ENCODE results near the gene EPAS1. TPM values are rescaled to one million over a fixed set of nuclear protein-coding genes. Genes with fewer than 3 reads are reported as not detected.
A peak's percentile ranks its signal among the peaks of the same experiment; 100 is the strongest.

EPAS1 gene
- total RNA-seq (2022) (146 and 200 TPM in 2 replicates), Bru-seq, nascent RNA (percentile 94 among the genes with signal in this experiment), BruChase-seq, experiment 1, labeled RNA remaining after a 6-hour chase (percentile 92 among the genes with signal in this experiment), BruChase-seq, experiment 2, labeled RNA remaining after a 2-hour chase (percentile 81 among the genes with signal in this experiment)
- long read RNA-seq, full-length matches to known transcripts, result 11 of 46 reads
- long read RNA-seq, partial matches to known transcripts, result 10 of 46 reads
- long read RNA-seq, other reads (novel, unspliced or antisense), result 25 of 46 reads

GRCh38 chr2:46296840-46297545 lies at the start of gene EPAS1:
Gene EPAS1, plus strand, starts transcription at chr2:46297407. Its CDS starts 505 bp downstream, at chr2:46297912.
- ChIA-PET CTCF (interaction anchor here (0.5 to 2.6 kb wide), 18 partner anchors 16 to 286 kb away, joined by 3 to 11 read pairs (median 3); no protein-coding TSS in a partner anchor), POLR2A (interaction anchor here (0.6 to 24.9 kb wide), 29 partner anchors 14 to 333 kb away, joined by 3 to 553 read pairs (median 4); no protein-coding TSS in a partner anchor)
- peaks cover 8% of the 10 kb centered on the region for H3K4me1 Mint-ChIP-seq (ENCODE audit: insufficient read depth, unreplicated experiment)
- peak; percentile 87 for DNase-seq (ENCODE audit: unreplicated experiment)
- no TSS peak for BruUV-seq (replicated peaks)
- peak within 1 kb of the TSS; percentile 86 for H3K4me3 Mint-ChIP-seq (ENCODE audit: unreplicated experiment)
- H3K27me3 Mint-ChIP-seq (ENCODE audit: insufficient read depth, unreplicated experiment), result no peaks in the 10 kb centered on the region
- intact Hi-C loops (cut with micrococcal nuclease), result loop anchor here (1.0 to 5.0 kb wide), 3 partner anchors 70 to 286 kb away; no protein-coding TSS in a partner anchor
- H3K9me3 Mint-ChIP-seq (ENCODE audit: unreplicated experiment), result no peaks in the 10 kb centered on the region
- H3K27ac Mint-ChIP-seq (ENCODE audit: low read depth, unreplicated experiment), result peak within 1 kb of the TSS; percentile 75
- TF ChIP-seq, protein P1, sequence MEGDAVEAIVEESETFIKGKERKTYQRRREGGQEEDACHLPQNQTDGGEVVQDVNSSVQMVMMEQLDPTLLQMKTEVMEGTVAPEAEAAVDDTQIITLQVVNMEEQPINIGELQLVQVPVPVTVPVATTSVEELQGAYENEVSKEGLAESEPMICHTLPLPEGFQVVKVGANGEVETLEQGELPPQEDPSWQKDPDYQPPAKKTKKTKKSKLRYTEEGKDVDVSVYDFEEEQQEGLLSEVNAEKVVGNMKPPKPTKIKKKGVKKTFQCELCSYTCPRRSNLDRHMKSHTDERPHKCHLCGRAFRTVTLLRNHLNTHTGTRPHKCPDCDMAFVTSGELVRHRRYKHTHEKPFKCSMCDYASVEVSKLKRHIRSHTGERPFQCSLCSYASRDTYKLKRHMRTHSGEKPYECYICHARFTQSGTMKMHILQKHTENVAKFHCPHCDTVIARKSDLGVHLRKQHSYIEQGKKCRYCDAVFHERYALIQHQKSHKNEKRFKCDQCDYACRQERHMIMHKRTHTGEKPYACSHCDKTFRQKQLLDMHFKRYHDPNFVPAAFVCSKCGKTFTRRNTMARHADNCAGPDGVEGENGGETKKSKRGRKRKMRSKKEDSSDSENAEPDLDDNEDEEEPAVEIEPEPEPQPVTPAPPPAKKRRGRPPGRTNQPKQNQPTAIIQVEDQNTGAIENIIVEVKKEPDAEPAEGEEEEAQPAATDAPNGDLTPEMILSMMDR (IDR thresholded peaks at IDR 0.05; ENCODE audit: unreplicated experiment), result no peak
- H3K36me3 Mint-ChIP-seq (ENCODE audit: insufficient read depth, unreplicated experiment), result peaks cover 7% of the 10 kb centered on the region

GRCh38 chr2:46248171-46248570 lies 49.0 kb upstream of the EPAS1 start:
- peaks cover 16% of the 10 kb centered on the region for H3K4me1 Mint-ChIP-seq (ENCODE audit: insufficient read depth, unreplicated experiment)
- no peaks in the 10 kb centered on the region for H3K9me3 Mint-ChIP-seq (ENCODE audit: unreplicated experiment)
- intact Hi-C loops (cut with micrococcal nuclease), result no loop called here
- H3K27me3 Mint-ChIP-seq (ENCODE audit: insufficient read depth, unreplicated experiment), result no peaks in the 10 kb centered on the region
- H3K4me3 Mint-ChIP-seq (ENCODE audit: unreplicated experiment), result no peak overlapping the region
- no peak for DNase-seq (ENCODE audit: unreplicated experiment)
- CTCF ChIA-PET, result interaction anchor here (0.6 to 2.0 kb wide), 2 partner anchors 58 to 185 kb away, joined by 4 to 5 read pairs; no protein-coding TSS in a partner anchor
- POLR2A ChIA-PET, result no interaction called here
- BruUV-seq (replicated peaks), result no TSS peak
- H3K27ac Mint-ChIP-seq (ENCODE audit: low read depth, unreplicated experiment), result no peak overlapping the region
- H3K36me3 Mint-ChIP-seq (ENCODE audit: insufficient read depth, unreplicated experiment), result no peaks in the 10 kb centered on the region
- TF ChIP-seq, protein P1 (IDR thresholded peaks at IDR 0.05; ENCODE audit: unreplicated experiment), result no peak

- Mint-ChIP-seq H3K4me1 (ENCODE audit: insufficient read depth, unreplicated experiment) (peaks cover 20% of the 10 kb centered on the region), H3K36me3 (ENCODE audit: insufficient read depth, unreplicated experiment) (no peaks in the 10 kb centered on the region), H3K27ac (ENCODE audit: low read depth, unreplicated experiment) (no peak overlapping the region), H3K27me3 (ENCODE audit: insufficient read depth, unreplicated experiment) (no peaks in the 10 kb centered on the region), H3K4me3 (ENCODE audit: unreplicated experiment) (no peak overlapping the region), H3K9me3 (ENCODE audit: unreplicated experiment) (no peaks in the 10 kb centered on the region)
- TF ChIP-seq, protein P1 (IDR thresholded peaks at IDR 0.05; ENCODE audit: unreplicated experiment), result no peak
- DNase-seq (ENCODE audit: unreplicated experiment), result no peak
- CTCF ChIA-PET, result interaction anchor here (0.6 to 1.1 kb wide), 2 partner anchors 48 to 210 kb away, joined by 3 read pairs; partner anchors contain the start of gene EPAS1
- BruUV-seq (replicated peaks), result no TSS peak
- intact Hi-C loops (cut with micrococcal nuclease), result no loop called here
- POLR2A ChIA-PET, result interaction anchor here (0.6 kb wide), 1 partner anchor 118 kb away, joined by 3 read pairs; no protein-coding TSS in a partner anchor
Observed at GRCh38 chr2:46249654-46250053, 47.6 kb upstream of the EPAS1 start.
